Transverse colon (tissue), 4 donors: Measurements from ENCODE around the gene PERP. TPM values are rescaled to one million over a fixed set of nuclear protein-coding genes. Genes with fewer than 3 reads are reported as not detected.
"Not testable (repeated sequence)": the region's sequence is repeated elsewhere in the genome, so short reads cannot be mapped to it uniquely, and the experiment has no call there.

Experiments
- DNase-seq: peaks from one replicate; pipeline ENCODE4 v3.0.0-alpha.2; 2019
- H3K27ac ChIP-seq, 4 donors: fragments of 200-600 bp; sonication (generic); 2 replicates each; pipeline ENCODE4 v1.5.1; 2016 to 2018; ENCODE audit warnings: inconsistent platforms in 4 of 4
- H3K27me3 ChIP-seq: fragments of 200-600 bp; sonication (generic); 2 replicates; pipeline ENCODE4 v1.5.1; 2017; ENCODE audit warnings: inconsistent platforms
- H3K36me3 ChIP-seq, 4 donors: fragments of 200-600 bp; sonication (generic); 2 replicates each; pipeline ENCODE4 v1.5.1; 2017 to 2019; ENCODE audit warnings: inconsistent platforms in 4 of 4
- H3K4me1 ChIP-seq, 4 donors: fragments of 200-600 bp; sonication (generic); 2 replicates each; pipeline ENCODE4 v1.5.1; 2017 to 2020; ENCODE audit warnings: inconsistent platforms in 4 of 4
- H3K4me3 ChIP-seq, 4 donors: fragments of 200-600 bp; sonication (generic); 1 replicate in 1 of 4; 2 replicates in 3 of 4; pipeline versions ENCODE4 v1.5.1 to v1.6.1; 2017 to 2019; ENCODE audit warnings: inconsistent platforms in 4 of 4
- H3K9me3 ChIP-seq, 2 donors: fragments of 200-600 bp; sonication (generic); 2 replicates each; pipeline ENCODE4 v1.5.1; 2017 to 2019; ENCODE audit warnings: inconsistent platforms in 2 of 2
- EP300 ChIP-seq: sonication (generic); formaldehyde crosslinking; IDR thresholded peaks from one replicate; pipeline ENCODE4 v1.6.1; 2017; ENCODE audit warnings: antibody characterized with exemption, low read depth
- POLR2A ChIP-seq: fragments of 450-650 bp; IDR thresholded peaks from one replicate; pipeline ENCODE4 v1.6.1; 2016; ENCODE audit warnings: antibody characterized with exemption, mild to moderate bottlenecking, moderate library complexity
- POLR2AphosphoS5 ChIP-seq, 3 donors: sonication (generic); formaldehyde crosslinking; IDR thresholded peaks; one replicate each; pipeline ENCODE4 v1.6.1; 2016; ENCODE audit warnings: antibody characterized with exemption in 3 of 3
- WGBS, 2 donors: methylation state at CpG; one replicate each; pipeline ENCODE4 v1.1.5; 2018; ENCODE audit warnings: low coverage in 1 of 2; 5-methylcytosine and 5-hydroxymethylcytosine counted together
- in situ Hi-C, 4 donors: fragments of 200-750 bp; cut with MboI; loops; one replicate each; pipeline versions ENCODE4 v1.15.0 to v1.15.1; 2017; ENCODE audit warnings: low sequenced_read_pairs in 3 of 4, low pct_ligation_motif_present in 1 of 4, low pct_unique_long_range_greater_than_20kb in 1 of 4
- intact Hi-C: fragments of 100-400 bp; cut with DNase I; formaldehyde crosslinking; loops from one replicate; pipeline ENCODE4 v1.15.1; 2023; ENCODE audit warnings: low total_unique reads
- total RNA-seq, 4 donors: library from RNA; depleted of rRNA; stranded (reverse); fragments of >200 nt; gene quantifications; one replicate each; pipeline ENCODE4 v1.1.0, GENCODE V29; 2016
- TF ChIP-seq, protein P1 (sequence below), 5 experiments: fragments of 200-600 bp in 3 of 5; fragments of 450-650 bp in 2 of 5; sonication (generic) in 3 of 5; IDR thresholded peaks; 1 replicate in 2 of 5; 2 replicates in 3 of 5; pipeline ENCODE4 v1.5.1; 2016 to 2017; ENCODE audit warnings: antibody characterized with exemption in 5 of 5, inconsistent platforms in 3 of 5, mild to moderate bottlenecking in 2 of 5, moderate library complexity in 1 of 5

The PERP gene
- total RNA-seq, 4 donors from 2014 or later = 18.1 to 73.0 (median 55.5) TPM

DNA sequence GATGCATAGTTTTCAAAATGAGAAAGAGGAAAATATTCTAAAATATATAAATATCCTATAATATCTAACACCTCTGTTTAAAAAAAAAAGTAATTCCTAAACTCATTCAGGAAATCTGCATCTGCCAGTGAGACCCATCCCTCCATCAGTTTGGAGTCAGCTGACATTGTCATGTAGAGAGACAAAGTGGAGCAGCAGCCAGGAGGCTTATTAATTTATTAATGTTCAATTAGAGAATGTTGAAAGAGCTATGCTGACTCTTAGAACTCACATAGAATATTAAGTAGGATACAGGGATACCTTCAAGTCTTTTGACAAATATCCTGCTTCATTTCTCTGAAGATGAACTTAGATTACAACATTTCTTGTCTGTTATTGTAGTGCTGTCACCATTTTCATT lies 12.8 kb upstream of the PERP start:
- in situ Hi-C loops (loop anchor here (10.0 to 25.0 kb wide), 12 partner anchors 115 to 645 kb away; partner anchors contain the start of genes HEBP2 (in 2 of the 4) and CCDC28A (in 1 of the 4)), intact Hi-C loops (loop anchor here (5.0 to 10.0 kb wide), 6 partner anchors 172 to 645 kb away; partner anchors contain the start of gene HEBP2)
- TF ChIP-seq, protein P1, sequence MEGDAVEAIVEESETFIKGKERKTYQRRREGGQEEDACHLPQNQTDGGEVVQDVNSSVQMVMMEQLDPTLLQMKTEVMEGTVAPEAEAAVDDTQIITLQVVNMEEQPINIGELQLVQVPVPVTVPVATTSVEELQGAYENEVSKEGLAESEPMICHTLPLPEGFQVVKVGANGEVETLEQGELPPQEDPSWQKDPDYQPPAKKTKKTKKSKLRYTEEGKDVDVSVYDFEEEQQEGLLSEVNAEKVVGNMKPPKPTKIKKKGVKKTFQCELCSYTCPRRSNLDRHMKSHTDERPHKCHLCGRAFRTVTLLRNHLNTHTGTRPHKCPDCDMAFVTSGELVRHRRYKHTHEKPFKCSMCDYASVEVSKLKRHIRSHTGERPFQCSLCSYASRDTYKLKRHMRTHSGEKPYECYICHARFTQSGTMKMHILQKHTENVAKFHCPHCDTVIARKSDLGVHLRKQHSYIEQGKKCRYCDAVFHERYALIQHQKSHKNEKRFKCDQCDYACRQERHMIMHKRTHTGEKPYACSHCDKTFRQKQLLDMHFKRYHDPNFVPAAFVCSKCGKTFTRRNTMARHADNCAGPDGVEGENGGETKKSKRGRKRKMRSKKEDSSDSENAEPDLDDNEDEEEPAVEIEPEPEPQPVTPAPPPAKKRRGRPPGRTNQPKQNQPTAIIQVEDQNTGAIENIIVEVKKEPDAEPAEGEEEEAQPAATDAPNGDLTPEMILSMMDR (IDR thresholded peaks at IDR 0.05) = no peak
- TF ChIP-seq EP300 (no peak), POLR2A (no peak), POLR2AphosphoS5 (IDR thresholded peaks at IDR 0.05) (no peak)
- H3K4me3 ChIP-seq = no peak overlapping the region
- H3K4me1 ChIP-seq = no peaks in the 10 kb centered on the region
- DNase-seq = no peak
- peaks cover 2% of the 10 kb centered on the region for H3K27me3 ChIP-seq
- no peaks in the 10 kb centered on the region for H3K9me3 ChIP-seq
- H3K27ac ChIP-seq = no peak overlapping the region
- no peaks in the 10 kb centered on the region for H3K36me3 ChIP-seq

DNA sequence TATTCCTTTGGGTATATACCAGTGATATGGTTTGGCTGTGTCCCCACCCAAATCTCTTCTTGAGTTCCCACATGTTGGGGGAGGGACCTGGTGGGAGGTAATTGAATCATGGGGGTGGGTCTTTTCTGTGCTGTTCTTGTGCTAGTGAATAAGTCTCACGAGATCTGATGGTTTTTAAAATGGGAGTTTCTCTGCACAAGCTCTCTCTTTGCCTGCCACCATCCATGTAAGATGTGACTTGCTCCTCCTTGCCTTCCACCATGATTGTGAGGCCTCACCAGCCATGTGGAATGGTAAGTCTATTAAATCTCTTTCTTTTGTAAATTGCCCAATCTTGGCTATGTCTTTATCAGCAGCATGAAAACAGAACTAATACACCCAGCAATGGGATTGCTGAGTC lies 12.0 kb upstream of the PERP start:
- not testable (repeated sequence) for H3K9me3 ChIP-seq, H3K27me3 ChIP-seq, H3K4me1 ChIP-seq, H3K36me3 ChIP-seq, H3K27ac ChIP-seq, H3K4me3 ChIP-seq, DNase-seq
- WGBS, 2 donors = 77 to 100% methylated on average over 1 of the region's 1 CpG
- in situ Hi-C loops = loop anchor here (10.0 to 25.0 kb wide), 12 partner anchors 114 to 646 kb away; partner anchors contain the start of genes HEBP2 (in 2 of the 4) and CCDC28A (in 1 of the 4)
- intact Hi-C loops = loop anchor here (5.0 to 10.0 kb wide), 6 partner anchors 173 to 646 kb away; partner anchors contain the start of gene HEBP2

DNA sequence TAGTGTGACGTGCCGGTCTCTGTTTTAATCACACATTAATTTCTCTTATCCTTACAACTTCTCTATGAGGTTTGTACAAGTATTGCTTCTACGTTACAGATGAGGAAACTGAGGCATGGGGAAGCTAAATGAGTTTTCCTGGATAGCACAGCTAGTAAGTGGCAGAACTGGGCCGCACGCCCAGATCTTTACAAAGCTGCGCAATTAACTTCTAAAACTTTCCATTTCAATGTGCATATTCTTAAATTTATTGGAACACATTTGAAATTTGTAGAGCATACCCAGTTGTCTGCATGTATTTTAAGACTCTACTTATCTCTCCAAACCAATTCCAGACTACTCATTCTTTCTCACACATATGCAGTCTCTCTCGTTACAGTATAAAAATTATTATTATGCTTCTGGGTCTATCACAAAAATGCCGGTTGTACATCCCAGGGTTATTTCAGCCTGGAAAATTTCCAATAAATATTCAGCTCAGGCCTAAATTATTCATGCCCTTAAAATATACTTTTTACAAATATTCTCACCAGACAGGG lies 10.2 kb upstream of the PERP start:
- Histone ChIP-seq H3K36me3 (no peaks in the 10 kb centered on the region), H3K4me3 (no peak overlapping the region), H3K27ac (no peak overlapping the region), H3K4me1 (no peaks in the 10 kb centered on the region), H3K27me3 (peaks cover 8% of the 10 kb centered on the region), H3K9me3 (no peaks in the 10 kb centered on the region)
- DNase-seq = no peak
- in situ Hi-C loops (loop anchor here (10.0 to 25.0 kb wide), 12 partner anchors 113 to 647 kb away; partner anchors contain the start of genes HEBP2 (in 2 of the 4) and CCDC28A (in 1 of the 4)), intact Hi-C loops (loop anchor here (5.0 to 10.0 kb wide), 6 partner anchors 175 to 647 kb away; partner anchors contain the start of gene HEBP2)
- TF ChIP-seq POLR2AphosphoS5 (IDR thresholded peaks at IDR 0.05) = no peak
- WGBS, 2 donors = 81 to 82% methylated on average over 8 of the region's 8 CpGs

DNA sequence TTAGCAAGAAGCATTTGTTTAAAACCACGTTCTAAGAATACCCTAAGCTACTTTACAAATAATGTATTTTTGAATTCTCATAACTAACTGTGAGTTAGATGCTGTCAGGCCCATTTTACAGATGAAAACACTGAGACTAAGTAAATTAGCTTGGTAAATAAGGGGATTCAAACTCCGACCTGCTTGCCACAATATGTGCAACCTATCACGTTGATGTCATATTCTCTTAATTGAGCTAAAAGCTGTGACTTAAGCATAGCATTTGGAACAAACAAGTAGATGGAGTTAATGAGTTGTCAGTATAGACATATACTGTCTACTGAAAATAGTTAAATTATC lies 9.4 kb upstream of the PERP start:
- Histone ChIP-seq H3K27me3 (peaks cover 8% of the 10 kb centered on the region), H3K4me3 (no peak overlapping the region), H3K9me3 (no peaks in the 10 kb centered on the region), H3K36me3 (no peaks in the 10 kb centered on the region), H3K4me1 (no peaks in the 10 kb centered on the region), H3K27ac (no peak overlapping the region)
- 60 to 68% methylated on average over 3 of the region's 3 CpGs for WGBS, 2 donors
- TF ChIP-seq POLR2AphosphoS5 (IDR thresholded peaks at IDR 0.05) (no peak), POLR2A (no peak), EP300 (no peak)
- TF ChIP-seq, protein P1 (IDR thresholded peaks at IDR 0.05) = no peak
- DNase-seq = no peak
- in situ Hi-C loops = loop anchor here (10.0 to 25.0 kb wide), 12 partner anchors 112 to 648 kb away; partner anchors contain the start of genes HEBP2 (in 2 of the 4) and CCDC28A (in 1 of the 4)
- intact Hi-C loops = loop anchor here (5.0 to 10.0 kb wide), 6 partner anchors 176 to 648 kb away; partner anchors contain the start of gene HEBP2

DNA sequence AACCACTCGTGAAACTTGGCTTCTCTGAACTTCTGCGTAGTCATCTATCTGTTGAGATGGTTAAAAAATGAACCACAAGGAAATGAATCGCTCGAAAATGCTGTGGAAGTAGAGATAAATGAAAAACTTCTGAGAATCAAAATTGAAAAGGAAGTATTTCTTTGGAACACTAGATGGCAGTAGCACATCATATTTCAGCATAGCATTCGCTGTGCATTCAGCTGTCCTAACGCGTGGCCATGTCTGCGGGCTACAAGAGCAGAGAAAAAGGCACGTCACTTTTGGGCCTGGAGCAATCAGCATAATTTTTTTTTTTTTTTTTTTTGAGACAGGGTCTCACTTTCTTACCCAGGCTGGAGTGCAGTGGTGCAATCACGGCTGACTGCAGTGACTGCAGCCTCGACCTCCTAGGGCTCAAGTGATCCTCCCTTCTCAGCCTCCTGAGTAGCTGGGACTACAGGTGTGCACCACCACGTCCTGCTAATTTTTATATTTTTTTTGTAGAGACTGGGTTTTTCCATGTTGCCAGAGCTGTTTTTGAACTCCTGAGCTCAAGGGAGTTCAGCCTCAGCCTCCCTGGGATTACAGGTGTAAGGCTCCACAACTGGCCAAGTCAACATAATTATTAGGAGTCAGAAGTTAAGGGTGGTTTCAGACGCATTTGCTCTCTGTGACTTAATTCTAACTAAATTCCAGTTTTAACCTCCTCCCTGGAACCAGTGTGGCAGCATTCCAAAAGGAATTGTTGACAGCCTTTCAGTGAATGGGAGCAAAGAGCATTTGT lies 8.8 kb upstream of the PERP start:
- 6 to 16% methylated on average over 7 to 13 of the region's 13 CpGs for WGBS, 2 donors

More for the DNA sequence above, 8.8 kb upstream of the PERP start:
- peak; percentile 42 for DNase-seq
- in situ Hi-C loops (loop anchor here (10.0 to 25.0 kb wide), 12 partner anchors 111 to 649 kb away; partner anchors contain the start of genes HEBP2 (in 2 of the 4) and CCDC28A (in 1 of the 4)), intact Hi-C loops (loop anchor here (5.0 to 10.0 kb wide), 6 partner anchors 176 to 649 kb away; partner anchors contain the start of gene HEBP2)
- peaks cover 8% of the 10 kb centered on the region for H3K27me3 ChIP-seq
- no peaks in the 10 kb centered on the region for H3K4me1 ChIP-seq
- H3K27ac ChIP-seq = no peak overlapping the region
- H3K9me3 ChIP-seq = no peaks in the 10 kb centered on the region
- H3K36me3 ChIP-seq = no peaks in the 10 kb centered on the region
- H3K4me3 ChIP-seq = no peak overlapping the region
- TF ChIP-seq, protein P1 (IDR thresholded peaks at IDR 0.05) = peak; percentile 65 to 86 (median 74)
- TF ChIP-seq EP300 = no peak
